ENCODE measurements around the gene P2RY4. TPM values are rescaled to one million over a fixed set of nuclear protein-coding genes. Genes with fewer than 3 reads are reported as not detected.

The P2RY4 gene
- total RNA-seq (2021; ENCODE audit: unreplicated experiment) (not detected), Bru-seq, nascent RNA (not detected), BruChase-seq, experiment 1, labeled RNA remaining after a 2-hour chase (percentile 20 among the genes with signal in this experiment), BruChase-seq, experiment 2, labeled RNA remaining after a 6-hour chase (percentile 35 among the genes with signal in this experiment)
- not detected for polyA plus RNA-seq (2012; ENCODE audit: insufficient read length)
- long read RNA-seq: 0 reads

DNA sequence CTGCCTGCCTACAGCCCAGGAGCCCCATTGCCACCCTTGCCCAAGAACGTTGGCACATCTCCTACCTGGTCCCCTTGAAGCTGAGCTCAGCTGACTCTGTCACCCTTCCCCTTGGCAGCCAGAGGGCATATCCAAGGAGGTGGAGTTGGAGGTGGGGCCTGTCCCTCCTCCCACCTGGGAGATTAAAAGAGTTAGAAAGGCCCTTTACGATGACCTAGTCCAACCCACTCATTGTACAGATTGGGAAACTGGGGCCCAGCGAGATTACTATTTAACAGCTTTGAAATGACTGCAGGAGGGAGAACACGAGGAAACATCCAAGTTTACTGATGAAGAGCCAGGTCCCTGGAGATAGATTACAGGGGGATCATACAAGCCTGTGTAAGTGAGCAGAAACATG lies at the start of gene P2RY4:
Gene P2RY4, minus strand, starts transcription at position 101 of the 400 bp plus-strand sequence. CDS start 580 bp downstream, outside the sequence.
- in situ Hi-C loops (cut with HindIII; ENCODE audit: low pct_unique_long_range_greater_than_20kb, low sequenced_read_pairs) (no loop called here), intact Hi-C loops (cut with micrococcal nuclease; ENCODE audit: unreplicated experiment) (loop anchor here (5.0 kb wide), 1 partner anchor 63 kb away; no protein-coding TSS in a partner anchor)
- no peak for TF ChIP-seq REST (IDR thresholded peaks at IDR 0.05; ENCODE audit: insufficient read depth in 1 of 2, low read depth in 2 of 2, low read length in 1 of 2)
- TF ChIP-seq TCF7L2 (IDR thresholded peaks at IDR 0.05; ENCODE audit: low read depth, low read length): no peak
- no peak for TF ChIP-seq SIN3A (IDR thresholded peaks at IDR 0.05; ENCODE audit: borderline replicate concordance, insufficient read depth, low read depth, low read length)
- no peak for TF ChIP-seq POLR2AphosphoS5 (IDR thresholded peaks at IDR 0.05; ENCODE audit: low read depth, low read length)
- TF ChIP-seq CTCF (IDR thresholded peaks at IDR 0.05): no peak
- BruUV-seq (replicated peaks): no TSS peak
- CTCF ChIA-PET: no interaction called here
- DNase-seq (ENCODE audit: low read depth, low spot score) (no peak), ATAC-seq (no peak)
- no peaks in the 10 kb centered on the region for H3K4me1 ChIP-seq (ENCODE audit: control insufficient read depth, insufficient read depth, low read length)
- H3K4me3 ChIP-seq (ENCODE audit: low read depth in 2 of 2, low read length in 2 of 2): no peak within 1 kb of the TSS
- H3K27ac ChIP-seq (ENCODE audit: low read length): no peak within 1 kb of the TSS
- POLR2A ChIA-PET: no interaction called here
- no peaks in the 10 kb centered on the region for H3K36me3 ChIP-seq (ENCODE audit: control insufficient read depth, insufficient read depth, low read length)
- no peaks in the 10 kb centered on the region for H3K9me3 ChIP-seq (ENCODE audit: control insufficient read depth, insufficient read depth, low read depth, low read length)
- H3K27me3 ChIP-seq (ENCODE audit: control insufficient read depth, insufficient read depth, low read length): peaks cover 2% of the 10 kb centered on the region; the same call in 1 of the 2 replicates

DNA sequence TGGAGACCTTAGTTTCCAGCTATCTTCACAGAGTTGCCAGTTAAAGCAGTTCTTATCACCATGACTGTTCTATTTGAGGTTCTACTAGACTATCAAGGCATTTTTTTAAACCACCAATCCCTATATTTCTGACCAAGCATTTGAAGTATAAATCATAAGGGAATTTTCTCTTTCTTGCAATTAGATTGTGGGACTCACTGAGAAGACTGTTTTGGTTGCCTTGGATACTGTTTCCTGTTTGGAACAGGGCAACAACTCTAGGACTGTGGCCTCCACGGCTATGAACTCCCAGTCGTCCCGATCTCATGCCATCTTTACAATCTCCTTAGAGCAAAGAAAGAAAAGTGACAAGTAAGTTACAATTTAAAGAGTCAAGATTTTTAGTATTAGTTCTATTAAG lies 41.7 kb upstream of the P2RY4 start:
- Histone ChIP-seq H3K4me1 (ENCODE audit: control insufficient read depth, insufficient read depth, low read length) (no peaks in the 10 kb centered on the region), H3K4me3 (ENCODE audit: low read depth in 2 of 2, low read length in 2 of 2) (no peak overlapping the region), H3K27me3 (ENCODE audit: control insufficient read depth, insufficient read depth, low read length) (no peaks in the 10 kb centered on the region), H3K27ac (ENCODE audit: low read length) (no peak overlapping the region), H3K9me3 (ENCODE audit: control insufficient read depth, insufficient read depth, low read depth, low read length) (no peaks in the 10 kb centered on the region), H3K36me3 (ENCODE audit: control insufficient read depth, insufficient read depth, low read length) (peaks cover 32% of the 10 kb centered on the region)
- TF ChIP-seq SIN3A (IDR thresholded peaks at IDR 0.05; ENCODE audit: borderline replicate concordance, insufficient read depth, low read depth, low read length) (no peak), POLR2AphosphoS5 (IDR thresholded peaks at IDR 0.05; ENCODE audit: low read depth, low read length) (no peak), TCF7L2 (IDR thresholded peaks at IDR 0.05; ENCODE audit: low read depth, low read length) (no peak), CTCF (IDR thresholded peaks at IDR 0.05) (no peak), REST (IDR thresholded peaks at IDR 0.05; ENCODE audit: insufficient read depth in 1 of 2, low read depth in 2 of 2, low read length in 1 of 2) (no peak)
- ATAC-seq: no peak
- ChIA-PET CTCF (no interaction called here), POLR2A (no interaction called here)
- no peak for DNase-seq (ENCODE audit: low read depth, low spot score)
- no TSS peak for BruUV-seq (replicated peaks)
- intact Hi-C loops (cut with micrococcal nuclease; ENCODE audit: unreplicated experiment): no loop called here
- in situ Hi-C loops (cut with HindIII; ENCODE audit: low pct_unique_long_range_greater_than_20kb, low sequenced_read_pairs): no loop called here

All from Panc1 (cell line).